Measurements from ENCODE around the gene HIVEP3.

HIVEP3 gene

GRCh38 chr1:41894808-41895483 lies 23.8 kb downstream of the HIVEP3 start:
- no peak overlapping the region for H3K27ac ChIP-seq
- no peak for DNase-seq (ENCODE audit: low read depth, low spot score)
- H3K9ac ChIP-seq (ENCODE audit: insufficient read length): no peak overlapping the region
- no peaks in the 10 kb centered on the region for H3K36me3 ChIP-seq (ENCODE audit: insufficient read depth, low read length)
- no peaks in the 10 kb centered on the region for H3K9me3 ChIP-seq (ENCODE audit: low read depth, low read length)
- TF ChIP-seq POLR2AphosphoS5 (IDR thresholded peaks at IDR 0.05; ENCODE audit: borderline replicate concordance, low read depth, low read length) (no peak), FOXP2 (optimal IDR thresholded peaks at IDR 0.05; ENCODE audit: control extremely low read depth, extremely low read length, insufficient read depth) (no peak), EZH2 (IDR thresholded peaks at IDR 0.05) (no peak)
- no peak overlapping the region for H3K4me3 ChIP-seq

- H3K9ac ChIP-seq (ENCODE audit: insufficient read length): no peak overlapping the region
- H3K9me3 ChIP-seq (ENCODE audit: low read depth, low read length): no peaks in the 10 kb centered on the region
- H3K36me3 ChIP-seq (ENCODE audit: insufficient read depth, low read length): no peaks in the 10 kb centered on the region
- no peak overlapping the region for H3K4me3 ChIP-seq
- no peak overlapping the region for H3K27ac ChIP-seq
- TF ChIP-seq EZH2 (IDR thresholded peaks at IDR 0.05): no peak
- no peak for TF ChIP-seq POLR2AphosphoS5 (IDR thresholded peaks at IDR 0.05; ENCODE audit: borderline replicate concordance, low read depth, low read length)
- no peak for TF ChIP-seq FOXP2 (optimal IDR thresholded peaks at IDR 0.05; ENCODE audit: control extremely low read depth, extremely low read length, insufficient read depth)
- no peak for DNase-seq (ENCODE audit: low read depth, low spot score)
Measured at GRCh38 chr1:41894101-41894807, 24.5 kb downstream of the HIVEP3 start.

GRCh38 chr1:41892301-41892781 lies 26.4 kb downstream of the HIVEP3 start:
- H3K27ac ChIP-seq: no peak overlapping the region
- no peak overlapping the region for H3K9ac ChIP-seq (ENCODE audit: insufficient read length)
- TF ChIP-seq POLR2AphosphoS5 (IDR thresholded peaks at IDR 0.05; ENCODE audit: borderline replicate concordance, low read depth, low read length) (no peak), EZH2 (IDR thresholded peaks at IDR 0.05) (no peak), FOXP2 (optimal IDR thresholded peaks at IDR 0.05; ENCODE audit: control extremely low read depth, extremely low read length, insufficient read depth) (no peak)

GRCh38 chr1:41891199-41891896 lies 27.4 kb downstream of the HIVEP3 start:
- no peak overlapping the region for H3K4me3 ChIP-seq

More at GRCh38 chr1:41892301-41892781, 26.4 kb downstream of the HIVEP3 start:
- H3K36me3 ChIP-seq (ENCODE audit: insufficient read depth, low read length): no peaks in the 10 kb centered on the region
- no peak overlapping the region for H3K4me3 ChIP-seq
- no peaks in the 10 kb centered on the region for H3K9me3 ChIP-seq (ENCODE audit: low read depth, low read length)
- DNase-seq (ENCODE audit: low read depth, low spot score): no peak

DNA sequence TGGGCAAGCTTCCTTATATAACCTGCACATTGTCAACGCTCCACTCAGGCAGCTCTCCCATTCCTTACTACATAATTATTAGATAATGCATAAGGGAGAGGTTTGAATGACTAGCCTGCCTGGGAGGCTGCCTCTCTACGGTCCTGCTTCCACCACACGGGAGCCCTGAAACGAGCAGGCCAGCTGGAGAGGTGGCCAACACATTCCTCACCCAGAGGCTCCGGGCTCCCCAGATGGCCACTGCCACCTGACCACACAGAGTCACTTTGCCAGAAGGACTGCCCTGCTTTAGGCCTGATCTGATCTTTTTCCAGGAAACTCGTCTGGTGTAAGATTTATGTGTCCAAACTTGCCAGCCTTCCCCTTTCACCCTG lies 27.9 kb downstream of the HIVEP3 start:
- DNase-seq (ENCODE audit: low read depth, low spot score): no peak
- Histone ChIP-seq H3K36me3 (ENCODE audit: insufficient read depth, low read length) (no peaks in the 10 kb centered on the region), H3K27ac (no peak overlapping the region), H3K9ac (ENCODE audit: insufficient read length) (no peak overlapping the region), H3K9me3 (ENCODE audit: low read depth, low read length) (no peaks in the 10 kb centered on the region), H3K4me3 (no peak overlapping the region)
- TF ChIP-seq EZH2 (IDR thresholded peaks at IDR 0.05) (no peak), FOXP2 (optimal IDR thresholded peaks at IDR 0.05; ENCODE audit: control extremely low read depth, extremely low read length, insufficient read depth) (no peak), POLR2AphosphoS5 (IDR thresholded peaks at IDR 0.05; ENCODE audit: borderline replicate concordance, low read depth, low read length) (no peak)

More at GRCh38 chr1:41891199-41891896, 27.4 kb downstream of the HIVEP3 start:
- H3K9ac ChIP-seq (ENCODE audit: insufficient read length): no peak overlapping the region
- H3K36me3 ChIP-seq (ENCODE audit: insufficient read depth, low read length): no peaks in the 10 kb centered on the region
- DNase-seq (ENCODE audit: low read depth, low spot score): no peak
- TF ChIP-seq EZH2 (IDR thresholded peaks at IDR 0.05): no peak
- no peak for TF ChIP-seq POLR2AphosphoS5 (IDR thresholded peaks at IDR 0.05; ENCODE audit: borderline replicate concordance, low read depth, low read length)
- TF ChIP-seq FOXP2 (optimal IDR thresholded peaks at IDR 0.05; ENCODE audit: control extremely low read depth, extremely low read length, insufficient read depth): no peak
- H3K9me3 ChIP-seq (ENCODE audit: low read depth, low read length): no peaks in the 10 kb centered on the region
- H3K27ac ChIP-seq: no peak overlapping the region

GRCh38 chr1:41889506-41890414 lies 29.0 kb downstream of the HIVEP3 start:
- DNase-seq (ENCODE audit: low read depth, low spot score): no peak
- H3K4me3 ChIP-seq: no peak overlapping the region
- H3K27ac ChIP-seq: no peak overlapping the region
- no peak overlapping the region for H3K9ac ChIP-seq (ENCODE audit: insufficient read length)
- no peak for TF ChIP-seq POLR2AphosphoS5 (IDR thresholded peaks at IDR 0.05; ENCODE audit: borderline replicate concordance, low read depth, low read length)
- no peak for TF ChIP-seq EZH2 (IDR thresholded peaks at IDR 0.05)
- TF ChIP-seq FOXP2 (optimal IDR thresholded peaks at IDR 0.05; ENCODE audit: control extremely low read depth, extremely low read length, insufficient read depth): no peak
- no peaks in the 10 kb centered on the region for H3K36me3 ChIP-seq (ENCODE audit: insufficient read depth, low read length)
- H3K9me3 ChIP-seq (ENCODE audit: low read depth, low read length): no peaks in the 10 kb centered on the region

DNA sequence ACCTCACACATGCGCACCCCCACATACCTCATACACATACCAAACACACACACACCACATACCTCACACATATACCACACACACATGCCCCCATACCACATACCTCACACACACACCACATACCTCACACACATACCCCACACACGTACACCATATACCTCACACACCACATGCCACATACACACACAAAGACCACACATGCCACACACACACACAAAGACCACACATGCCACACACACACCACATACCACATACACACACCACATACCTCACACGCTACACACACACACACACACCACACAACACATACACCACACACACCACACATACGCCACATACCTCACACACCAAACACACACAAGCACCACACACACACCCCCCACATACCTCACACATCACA lies 30.0 kb downstream of the HIVEP3 start:
- no peak for DNase-seq (ENCODE audit: low read depth, low spot score)
- no peak overlapping the region for H3K27ac ChIP-seq
- no peak overlapping the region for H3K9ac ChIP-seq (ENCODE audit: insufficient read length)
- no peaks in the 10 kb centered on the region for H3K9me3 ChIP-seq (ENCODE audit: low read depth, low read length)
- no peak overlapping the region for H3K4me3 ChIP-seq
- no peaks in the 10 kb centered on the region for H3K36me3 ChIP-seq (ENCODE audit: insufficient read depth, low read length)
- TF ChIP-seq FOXP2 (optimal IDR thresholded peaks at IDR 0.05; ENCODE audit: control extremely low read depth, extremely low read length, insufficient read depth) (no peak), EZH2 (IDR thresholded peaks at IDR 0.05) (no peak), POLR2AphosphoS5 (IDR thresholded peaks at IDR 0.05; ENCODE audit: borderline replicate concordance, low read depth, low read length) (no peak)
